Thyroid gland (tissue), 4 donors: ENCODE data around the gene DYDC2. TPM values are rescaled to one million over a fixed set of nuclear protein-coding genes. Genes with fewer than 3 reads are reported as not detected.

Experiments
- total RNA-seq, 4 donors: library from RNA; depleted of rRNA; stranded (reverse); fragments of >200 nt; gene quantifications; one replicate each; pipeline ENCODE4 v1.2.3, GENCODE V29; 2016

The DYDC2 gene
- total RNA-seq, 4 donors from 2014 or later, result not detected

Other genes starting within 250 kb of the DYDC2 start
- 10 to 100 TPM in 3 of 4 donors, 1 to 10 TPM in 1; 5.5 to 65.6 (median 33.6) TPM for gene PLAC9, start 224.1 kb upstream of the DYDC2 start, total RNA-seq
- 100 to 1,000 TPM in 1 of 4 donors, 10 to 100 TPM in 3; 77.5 to 106 (median 90.8) TPM for gene ANXA11, start 151.2 kb upstream of the DYDC2 start, total RNA-seq
- under 1 TPM in 3 of 4 donors, not detected in 1; 0.22 to 0.39 (median 0.25) TPM for gene MAT1A, start 67.1 kb upstream of the DYDC2 start, total RNA-seq
- 1 to 10 TPM in 1 of 4 donors, not detected in 3; 1.1 TPM for gene DYDC1, start within 50 bp of the DYDC2 start, total RNA-seq
- 10 to 100 TPM; 68.2 to 93.3 (median 79.7) TPM for gene PRXL2A, start 51.8 kb downstream of the DYDC2 start, total RNA-seq
- gene TSPAN14, start 97.5 kb downstream of the DYDC2 start, total RNA-seq, result 10 to 100 TPM; 61.6 to 83.4 (median 77.9) TPM
- gene SH2D4B, start 181.1 kb downstream of the DYDC2 start, total RNA-seq, result 1 to 10 TPM in 2 of 4 donors, not detected in 2; 1.1 to 1.6 TPM